GF-D8 (cell line): ENCODE measurements around the gene TJP3.

Experiments used
- DNase-seq: peaks from one replicate; lab custom pipeline; 2025; lab: John Stamatoyannopoulos, UW

The TJP3 gene

DNA sequence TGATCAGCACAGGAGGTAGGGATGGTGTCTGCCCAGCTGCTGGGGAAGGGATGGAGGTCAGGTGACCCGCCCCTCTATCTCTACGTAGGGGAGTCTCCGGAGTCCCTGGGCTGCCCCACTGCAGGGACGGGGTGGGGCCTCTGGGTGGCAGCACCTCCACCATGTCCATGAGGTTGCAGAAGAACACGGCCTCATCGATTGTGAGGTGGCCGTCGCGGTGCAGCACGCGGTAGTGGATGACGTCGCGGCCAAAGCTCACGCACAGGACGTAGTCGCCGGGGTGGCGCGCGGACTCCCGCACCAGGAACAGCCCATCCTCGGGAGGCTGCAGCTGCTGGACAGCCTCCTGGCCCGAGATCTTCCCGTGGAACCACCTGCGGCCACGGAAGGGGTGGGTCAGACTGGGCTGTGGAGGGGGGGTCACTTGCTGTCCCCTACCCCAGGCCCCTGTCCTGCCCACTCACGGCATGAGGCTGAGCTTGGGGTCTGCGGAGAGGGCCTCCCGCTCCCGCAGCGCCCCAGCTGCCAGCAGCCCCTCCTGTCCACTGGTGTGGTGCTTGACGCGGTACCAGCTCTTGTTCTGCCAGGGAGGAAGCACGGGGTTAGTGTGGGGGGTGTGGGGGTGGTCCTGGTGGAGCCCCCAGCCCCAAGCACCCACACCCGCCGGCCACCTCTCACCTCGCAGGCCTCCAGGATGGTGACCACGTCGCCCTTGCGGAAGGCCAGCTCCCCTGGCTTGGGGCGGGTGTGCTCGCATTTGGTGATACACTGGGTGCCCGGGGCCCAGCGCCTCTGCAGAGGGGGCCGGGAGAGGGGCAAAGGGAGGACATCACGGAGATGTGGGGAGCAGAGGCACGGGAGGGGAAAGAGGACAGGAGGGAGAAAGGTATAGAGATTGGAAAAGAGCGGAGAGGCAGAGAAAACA is 75.7 kb downstream of the TJP3 start:
- no peak for DNase-seq

DNA sequence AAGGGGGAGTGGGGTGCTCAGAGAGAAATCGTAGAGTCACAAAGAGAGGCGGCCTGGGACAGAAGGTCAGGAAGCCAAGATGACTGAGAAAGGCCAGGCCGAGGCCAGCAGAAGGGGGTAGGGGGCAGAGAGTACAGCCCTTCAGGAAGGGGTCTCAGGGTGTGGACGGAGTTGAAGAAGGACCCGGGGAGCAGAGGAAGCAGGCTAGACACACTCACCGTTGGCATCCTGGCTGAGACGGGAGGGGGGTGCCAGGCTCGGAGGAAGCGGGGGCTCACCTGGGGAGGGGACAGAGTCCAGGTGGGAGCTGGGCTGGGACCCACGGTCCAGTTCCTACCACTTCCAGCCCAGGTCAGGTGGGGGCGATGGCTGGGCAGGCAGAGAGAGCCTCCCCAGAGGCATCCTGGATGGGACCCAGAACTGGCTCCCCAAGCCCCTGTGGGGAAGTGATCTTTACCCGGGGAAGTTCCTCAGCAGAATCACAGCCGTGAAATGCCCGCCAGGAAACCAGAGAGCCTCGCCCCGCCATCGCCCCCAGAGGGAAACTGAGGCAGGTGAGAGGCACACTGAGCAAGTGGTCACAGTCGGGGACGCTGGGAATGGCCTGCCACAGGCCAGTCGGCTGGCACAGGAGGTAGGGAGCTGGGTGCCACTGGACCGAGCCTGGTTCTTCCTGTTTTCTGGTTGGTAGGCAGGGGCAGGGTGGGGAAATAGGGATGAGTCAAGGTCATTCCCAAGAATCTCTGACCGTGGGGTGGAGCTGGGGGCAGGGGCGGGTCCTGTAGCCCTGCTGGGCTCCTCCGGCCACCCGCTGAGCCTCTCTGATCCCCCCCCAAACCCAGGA is 76.6 kb downstream of the TJP3 start:
- no peak for DNase-seq

DNA sequence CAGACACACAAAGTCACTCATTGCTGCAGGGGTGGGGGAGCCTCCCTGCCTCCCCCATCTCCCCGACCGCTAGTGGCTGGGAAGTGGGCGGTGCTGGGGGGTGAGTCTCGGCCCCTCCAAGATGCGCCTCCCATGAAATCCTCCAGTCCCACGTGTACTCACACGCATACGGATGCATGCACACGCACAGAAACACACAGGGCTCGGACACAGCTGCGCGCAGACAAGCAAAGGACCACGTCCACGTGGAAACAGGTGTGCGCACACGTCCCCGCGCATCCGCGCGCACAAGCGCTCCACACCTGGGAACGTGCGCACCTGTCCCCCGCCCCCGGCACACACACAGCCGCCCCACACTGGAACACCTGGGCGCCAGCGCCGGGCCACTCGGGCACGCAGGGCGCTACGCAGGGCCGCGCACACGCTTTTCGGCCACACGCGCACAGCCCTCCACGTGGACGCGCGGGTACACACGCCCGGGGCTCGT is 77.3 kb downstream of the TJP3 start:
- no peak for DNase-seq

DNA sequence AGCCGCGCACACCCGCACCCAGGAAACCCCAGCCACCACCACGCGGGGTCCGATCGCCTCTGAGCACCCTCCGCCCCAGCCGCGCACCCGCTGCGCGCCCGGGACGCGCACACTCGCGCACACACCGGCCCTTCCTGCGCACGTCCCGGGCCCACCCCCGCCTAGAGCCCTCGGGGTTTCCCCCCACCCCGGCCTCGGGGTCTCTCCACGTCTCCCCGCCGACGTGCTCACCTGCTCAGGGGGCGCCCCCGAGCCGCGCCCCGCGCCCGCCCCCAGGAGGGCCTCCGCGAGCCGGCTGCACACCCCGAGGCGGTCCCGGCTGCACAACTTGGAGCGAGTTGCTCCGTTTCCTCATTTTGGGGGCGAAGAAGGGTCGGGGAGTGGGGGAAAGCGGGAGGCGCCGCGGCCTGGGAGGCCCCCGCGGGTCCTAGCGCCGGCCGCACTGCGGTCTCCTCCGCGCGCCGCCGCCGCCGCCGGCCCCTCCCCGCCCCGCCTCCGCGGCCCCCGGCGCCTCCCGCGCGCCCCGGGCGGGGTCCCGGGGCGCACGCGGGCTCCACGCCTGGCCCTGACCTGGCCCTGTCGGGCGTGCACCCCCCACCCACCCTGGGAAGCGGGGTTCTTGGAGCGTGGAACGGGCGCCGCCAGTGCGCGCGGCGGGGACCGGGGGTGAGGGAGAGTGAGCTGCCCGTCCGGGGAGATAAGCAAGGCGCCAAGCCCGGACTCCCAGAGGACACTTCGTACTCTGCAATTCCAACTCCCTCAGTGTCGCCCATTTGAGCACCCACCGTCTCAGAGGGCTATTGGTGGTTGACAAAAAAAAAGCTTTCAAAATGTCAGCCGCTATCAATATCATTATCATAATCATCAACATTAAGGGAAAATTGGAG is 78.0 kb downstream of the TJP3 start, which contains the start of gene MATK:
Gene MATK, minus strand, starts transcription at position 444 of the 887 bp plus-strand sequence. CDS start 1,246 bp downstream, outside the sequence.
- DNase-seq = peak; percentile 12

DNA sequence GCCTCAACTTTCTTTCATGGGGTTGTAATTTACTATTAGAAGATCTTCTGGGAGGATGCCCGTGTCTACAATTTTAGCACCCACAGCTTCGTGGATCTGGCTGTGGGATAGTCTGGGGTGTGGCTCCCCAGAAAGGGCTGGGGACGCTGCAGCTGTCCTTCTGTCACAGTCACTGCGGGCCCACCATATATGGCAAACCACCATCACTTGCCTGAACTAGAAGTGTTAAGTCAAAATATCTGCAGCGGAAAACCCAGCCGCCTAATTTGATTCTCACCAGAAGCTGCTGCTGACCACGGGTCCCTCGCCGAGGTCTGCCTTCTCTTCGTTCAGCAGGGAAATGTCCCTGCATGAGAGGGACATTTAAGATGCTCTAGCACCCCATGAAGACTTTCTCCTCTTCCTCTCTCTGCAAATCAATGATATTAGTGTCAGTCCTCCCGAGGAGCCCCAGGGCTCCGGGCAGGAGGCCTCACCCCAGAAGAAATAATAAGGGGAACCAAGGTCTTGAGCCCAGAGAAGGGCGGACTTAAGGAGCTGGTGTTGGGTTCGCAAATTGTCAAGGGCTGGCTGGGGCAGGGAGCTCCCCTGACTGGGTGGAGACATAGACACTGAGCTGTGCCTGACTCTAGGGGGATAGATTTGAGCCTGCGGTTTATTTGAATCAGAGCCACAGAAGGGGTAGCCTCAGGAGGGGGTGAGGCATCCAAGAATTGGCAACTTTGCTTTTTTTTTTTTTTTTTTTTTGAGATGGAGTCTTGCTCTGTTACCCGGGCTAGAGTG is 81.0 kb downstream of the TJP3 start:
- no peak for DNase-seq

DNA sequence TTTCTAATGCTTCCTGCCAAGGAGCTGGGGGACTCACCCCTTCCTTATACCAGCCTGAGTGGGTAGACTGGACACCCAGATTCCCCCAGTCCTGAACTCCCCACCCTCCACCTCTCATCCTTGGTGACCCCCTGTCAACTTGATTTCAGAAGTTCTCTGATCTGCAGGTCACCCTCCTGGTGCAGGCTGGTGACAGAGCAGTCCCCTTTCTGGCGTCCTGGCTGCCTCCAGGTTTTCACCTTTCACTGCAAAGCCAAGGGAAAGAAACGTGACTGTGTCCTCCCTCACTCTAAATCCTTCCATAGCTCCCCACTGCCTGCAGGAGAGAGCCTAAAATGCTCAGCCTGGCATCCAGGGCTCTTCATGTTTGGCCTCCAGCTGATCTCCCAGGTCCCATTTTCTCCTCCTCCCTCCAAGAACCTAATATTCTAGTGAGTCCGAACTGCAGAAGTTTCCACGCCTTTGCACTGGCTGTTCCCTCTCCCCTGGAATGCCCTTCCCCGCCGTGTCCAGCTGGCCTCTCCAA is 82.1 kb downstream of the TJP3 start:
- DNase-seq = no peak

DNA sequence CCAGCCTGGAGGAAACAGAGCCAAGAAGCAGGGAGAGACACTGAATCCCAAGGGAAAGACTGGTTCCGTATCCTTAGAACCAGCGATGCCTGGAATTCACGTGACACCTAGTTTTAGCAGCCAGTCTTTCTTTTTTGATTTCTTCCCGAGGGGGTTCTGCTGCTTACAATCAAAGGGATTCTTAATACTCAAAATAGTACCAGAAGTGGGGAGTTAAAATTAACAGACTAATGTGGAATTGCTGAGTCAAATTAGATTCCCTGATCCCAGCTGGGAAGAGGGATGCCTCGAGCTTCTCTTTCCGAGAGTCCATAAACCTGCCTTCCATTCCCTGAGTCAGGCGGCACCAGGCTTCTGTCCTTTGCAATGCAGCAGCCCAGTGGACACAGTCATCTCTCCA is 82.8 kb downstream of the TJP3 start:
- no peak for DNase-seq

DNA sequence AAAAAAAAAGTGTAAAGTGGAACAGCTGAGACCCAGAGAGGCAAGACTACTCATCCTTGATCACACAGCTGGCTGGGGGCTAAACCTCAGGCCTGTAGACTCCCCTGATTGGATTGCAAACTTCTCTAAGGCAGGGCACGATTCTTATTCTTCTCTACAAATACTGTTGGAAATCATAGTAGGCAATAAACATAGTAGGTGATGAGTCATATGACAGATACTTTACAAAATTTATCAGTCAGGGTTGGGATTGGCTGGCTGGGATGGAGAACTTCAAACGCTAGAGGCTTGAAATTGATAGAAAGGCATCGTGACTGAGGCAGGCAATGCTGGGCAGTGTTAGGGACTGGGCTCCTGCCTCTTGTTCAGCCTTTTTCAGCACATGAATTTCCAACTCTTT is 83.9 kb downstream of the TJP3 start:
- DNase-seq = no peak

DNA sequence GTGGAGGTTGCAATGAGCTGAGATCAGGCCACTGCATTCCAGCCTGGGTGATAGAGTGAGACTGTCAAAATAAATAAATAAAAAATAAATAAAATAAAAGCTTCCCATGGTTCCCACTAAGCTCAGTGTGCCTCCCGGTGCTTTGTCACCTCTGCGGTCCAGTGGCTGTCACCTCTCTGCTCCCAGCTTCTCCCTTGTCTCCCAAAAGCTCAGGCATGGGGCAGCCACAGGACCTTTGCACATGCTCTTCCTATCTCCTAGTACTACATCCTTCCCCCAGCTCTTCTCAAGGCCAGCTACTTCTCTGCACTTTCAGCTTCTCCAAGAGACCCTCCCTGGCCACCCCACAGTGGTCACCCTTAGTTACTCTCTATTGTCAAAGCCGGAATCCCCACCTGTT is 85.6 kb downstream of the TJP3 start:
- DNase-seq = no peak

DNA sequence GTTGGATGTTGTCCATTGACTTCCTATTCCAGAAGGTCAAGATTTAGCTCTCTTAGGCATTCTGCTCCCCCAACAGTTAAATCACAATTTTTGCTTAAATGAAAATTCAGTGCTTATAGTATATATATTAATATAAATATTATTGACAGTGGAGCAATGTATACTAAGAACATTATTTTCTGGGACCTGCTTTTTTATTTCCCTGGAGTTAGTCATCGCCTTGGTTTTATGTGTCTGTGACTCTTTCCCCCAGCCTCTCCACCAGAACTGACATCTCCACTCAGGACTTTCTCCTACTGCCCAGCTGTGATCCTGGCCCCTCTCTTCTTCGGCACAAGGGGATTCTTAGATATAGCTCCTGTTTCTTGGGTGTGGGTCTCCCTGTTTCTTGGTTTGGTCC is 88.2 kb downstream of the TJP3 start:
- no peak for DNase-seq

DNA sequence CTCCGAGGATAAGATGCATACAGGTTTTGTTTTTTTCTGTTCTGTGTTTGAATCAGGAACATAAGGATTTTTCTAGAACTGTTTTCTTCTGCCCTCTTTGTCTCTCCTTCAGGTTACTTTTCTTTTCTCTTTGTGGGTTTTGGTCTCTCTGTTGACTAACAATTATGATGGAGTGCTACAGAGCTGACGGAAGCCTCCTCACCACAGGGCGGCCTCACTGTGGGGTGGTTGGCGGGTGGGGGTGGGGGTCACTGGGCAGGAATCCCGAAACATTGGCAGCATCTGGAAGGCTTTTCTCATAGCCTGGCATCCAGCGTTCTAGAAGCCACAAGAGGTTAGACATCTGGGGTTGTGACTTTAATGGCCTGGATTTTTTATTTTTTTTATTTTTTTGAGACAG is 90.0 kb downstream of the TJP3 start:
- no peak for DNase-seq
